GM13977 (cell line): ENCODE data around the gene SULT1A2.
"Not testable (repeated sequence)": the region's sequence is repeated elsewhere in the genome, so short reads cannot be mapped to it uniquely, and the experiment has no call there.

Source experiments
- DNase-seq: peaks from one replicate; pipeline ENCODE4 v3.0.0; 2012; ENCODE audit warnings: low spot score
- CTCF ChIP-seq: IDR thresholded peaks from 2 replicates; pipeline ENCODE4 v1.5.1; 2012; ENCODE audit warnings: mild to moderate bottlenecking, control low read depth; ENCODE audit not compliant: insufficient read depth; ENCODE audit errors: extremely low read depth, missing control alignments
- in situ Hi-C: fragments of 300-500 bp; cut with MboI; formaldehyde crosslinking; loops from one replicate; pipeline ENCODE4 v1.12.0; 2022; ENCODE audit warnings: low sequenced_read_pairs, low pct_unique_long_range_greater_than_20kb, mixed read lengths, inconsistent platforms; ENCODE audit not compliant: unreplicated experiment

SULT1A2 gene

GRCh38 chr16:28617874-28618273 is 21.0 kb upstream of the SULT1A2 start:
- TF ChIP-seq CTCF: no peak
- in situ Hi-C loops: no loop called here
- no peak for DNase-seq

- in situ Hi-C loops: no loop called here
- no peak for DNase-seq
- TF ChIP-seq CTCF: no peak
Observed at GRCh38 chr16:28616636-28617035, 19.8 kb upstream of the SULT1A2 start.

DNA sequence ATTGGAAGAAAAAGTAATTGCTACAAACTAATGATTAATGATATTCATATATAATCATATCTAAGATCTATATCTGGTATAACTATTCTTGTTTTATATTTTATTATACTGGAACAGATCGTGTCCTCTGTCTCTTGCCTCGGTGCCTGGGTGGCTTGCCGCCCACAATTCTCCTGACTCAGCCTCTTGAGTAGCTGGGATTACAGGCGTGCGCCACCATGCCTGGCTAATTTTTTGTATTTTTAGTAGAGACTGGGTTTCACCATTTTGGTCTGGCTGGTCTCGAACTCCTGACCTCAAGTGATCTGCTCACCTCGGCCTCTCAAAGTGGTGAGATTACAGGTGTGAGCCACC is 19.4 kb upstream of the SULT1A2 start:
- DNase-seq, in situ Hi-C loops: not testable (repeated sequence)

DNA sequence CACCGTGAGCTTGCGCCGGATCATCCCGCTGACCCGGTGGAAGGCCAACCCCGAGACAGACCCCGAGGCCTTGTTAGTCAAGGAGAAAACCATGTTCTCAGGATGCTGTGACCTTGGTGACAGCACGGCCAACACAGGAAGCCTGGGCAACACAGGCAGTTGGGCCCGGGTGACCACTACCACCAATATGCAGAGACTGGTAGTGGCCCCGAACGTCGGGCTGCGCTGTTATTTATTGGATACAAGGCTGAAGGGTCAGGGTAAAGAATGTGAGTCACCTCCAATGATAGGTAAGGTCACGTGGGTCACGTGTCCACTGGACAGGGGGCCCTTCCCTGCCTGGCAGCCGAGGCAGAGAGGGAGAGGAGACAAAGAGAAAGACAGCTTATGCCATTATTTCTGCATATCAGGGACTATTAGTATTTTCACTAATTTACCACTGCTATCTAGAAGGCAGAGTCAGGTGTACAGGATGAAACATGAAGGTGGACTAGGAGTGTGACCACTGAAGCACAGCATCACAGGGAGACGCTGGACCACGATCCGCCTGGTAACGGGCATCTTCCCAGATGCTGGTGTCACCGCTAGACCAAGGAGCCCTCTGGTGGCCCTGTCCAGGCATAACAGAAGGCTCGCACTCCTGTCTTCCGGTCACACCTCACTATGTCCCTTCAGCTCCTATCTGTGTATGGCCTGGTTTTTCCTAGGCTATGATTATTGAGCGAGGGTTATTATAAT is 18.8 kb upstream of the SULT1A2 start:
- in situ Hi-C loops, DNase-seq: not testable (repeated sequence)
- peak; percentile 67 for TF ChIP-seq CTCF

DNA sequence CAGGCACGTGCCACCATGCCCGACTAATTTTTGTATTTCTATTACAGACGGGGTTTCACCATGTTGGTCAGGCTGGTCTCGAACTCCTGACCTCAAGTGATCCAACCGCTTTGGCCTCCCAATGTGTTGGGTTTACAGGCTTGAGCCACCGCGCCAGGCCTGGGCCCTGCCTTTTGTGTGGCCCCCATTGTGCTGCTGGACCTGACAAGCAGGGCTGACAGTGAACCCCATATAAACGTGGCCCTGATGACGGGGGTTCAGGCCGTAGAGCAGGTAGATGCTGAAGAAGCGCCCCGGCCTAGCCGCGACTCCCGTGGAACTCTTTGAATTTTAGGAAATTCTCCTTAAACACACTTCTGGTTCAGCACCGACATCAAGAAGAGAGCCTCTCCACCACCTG is 17.7 kb upstream of the SULT1A2 start:
- in situ Hi-C loops: not testable (repeated sequence)

GRCh38 chr16:28613912-28614311 is 17.1 kb upstream of the SULT1A2 start:
- DNase-seq, in situ Hi-C loops: not testable (repeated sequence)

More for the DNA sequence above, 17.7 kb upstream of the SULT1A2 start:
- not testable (repeated sequence) for DNase-seq

DNA sequence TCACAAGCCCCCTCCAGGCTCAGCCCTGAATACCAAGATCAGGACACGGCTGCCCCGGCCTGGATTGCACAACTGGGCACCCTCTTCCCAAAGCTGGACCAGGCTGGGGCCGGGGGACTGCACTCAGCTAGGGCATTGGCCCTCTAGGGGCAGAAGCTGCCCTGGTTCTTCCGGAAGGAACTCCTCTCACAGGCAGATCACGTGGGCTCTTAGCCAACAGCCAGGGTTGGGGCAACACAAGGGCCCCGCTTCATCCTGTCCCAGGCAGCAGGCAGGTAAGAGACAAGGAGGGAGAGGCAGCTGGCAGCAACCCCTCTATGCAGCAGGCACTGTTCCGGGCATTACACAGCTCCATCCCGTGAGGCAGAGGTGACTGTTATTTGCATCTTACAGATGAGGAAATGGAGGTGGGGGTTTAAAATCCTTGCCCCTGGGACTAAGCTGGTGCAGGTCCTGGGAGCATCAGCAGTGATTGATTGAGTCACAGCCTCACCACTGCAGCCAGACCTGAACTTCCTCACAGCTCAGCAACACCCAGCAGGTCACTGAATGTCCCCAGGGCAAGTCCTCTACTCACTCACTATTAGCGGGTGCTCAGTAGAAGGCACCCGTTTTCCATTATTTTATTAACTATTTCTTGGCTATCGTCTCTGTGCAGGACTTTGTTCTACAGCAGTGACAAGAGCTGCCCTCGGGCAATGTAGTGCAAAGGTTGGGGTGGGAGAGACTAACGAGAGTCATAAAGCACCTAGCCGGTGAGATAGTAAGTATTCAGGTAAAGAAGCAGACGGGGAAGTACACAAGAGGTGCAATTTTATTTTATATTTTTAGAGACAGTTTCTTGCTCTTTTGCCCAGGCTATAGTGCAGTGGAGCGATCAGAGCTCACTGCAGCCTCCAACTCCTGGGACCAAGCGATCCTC is 15.8 kb upstream of the SULT1A2 start:
- in situ Hi-C loops: not testable (repeated sequence)

DNA sequence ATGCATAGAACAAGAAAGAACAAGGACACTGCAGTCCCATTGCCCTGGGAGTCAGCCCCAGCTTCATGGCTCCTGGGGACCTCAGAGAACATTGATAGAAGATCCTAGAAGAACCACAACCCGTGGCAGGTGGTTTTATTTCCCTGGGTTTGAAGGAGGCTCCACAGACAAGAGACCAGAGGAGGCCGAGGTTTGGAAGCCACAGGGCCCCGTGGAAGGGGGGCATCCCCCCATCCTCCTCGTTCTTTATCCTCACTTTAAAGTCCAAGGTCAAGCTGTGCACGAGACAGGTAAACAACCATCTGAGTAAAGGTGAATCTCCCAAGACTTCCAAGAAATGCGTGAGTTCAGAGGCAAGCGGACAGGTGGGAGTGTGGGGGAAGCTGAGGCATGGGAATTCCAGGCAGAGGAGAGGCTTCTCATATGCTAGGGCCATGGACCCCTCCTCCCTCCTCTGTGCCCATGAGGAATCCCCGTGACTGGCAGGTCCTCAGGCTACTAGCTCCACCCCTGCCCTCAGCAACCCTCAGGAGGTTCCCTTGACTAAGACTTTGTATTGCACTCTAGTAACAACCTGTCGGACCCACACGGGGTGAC is 13.8 kb upstream of the SULT1A2 start:
- TF ChIP-seq CTCF: no peak
- in situ Hi-C loops: no loop called here
- DNase-seq: no peak

More for the DNA sequence above, 15.8 kb upstream of the SULT1A2 start:
- not testable (repeated sequence) for DNase-seq
